RCC 7860 (cell line): ENCODE measurements around the gene BCL6B.
A peak's percentile ranks its signal among the peaks of the same experiment; 100 is the strongest.

Source experiments
- DNase-seq: peaks from one replicate; pipeline ENCODE4 v3.0.0-alpha.2; 2015; ENCODE audit warnings: low spot score
- FAIRE-seq: peaks from 2 replicates; lab custom pipeline; 2012; peaks lifted over from hg19 to GRCh38; lab: Jason Lieb, UNC

Gene BCL6B

DNA sequence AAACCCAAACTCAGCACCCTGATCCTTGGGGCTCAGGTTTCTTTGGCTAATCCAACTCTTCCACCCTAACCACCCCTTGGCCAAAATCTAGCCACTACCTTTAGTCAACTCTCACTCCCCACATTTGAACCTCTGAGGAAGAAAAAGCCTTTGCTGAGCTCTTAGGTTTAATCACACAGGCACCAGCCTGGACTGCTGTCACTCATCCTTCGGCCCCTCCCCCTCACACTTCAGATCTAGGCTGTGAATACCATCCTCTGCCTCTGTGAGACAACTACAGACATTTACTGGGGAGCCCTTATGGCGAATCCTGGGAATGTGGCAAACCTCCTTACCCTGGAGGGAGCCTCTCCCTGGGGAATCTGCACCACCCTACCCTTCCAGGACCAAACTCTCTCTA is 15.7 kb upstream of the BCL6B start:
- no peak for DNase-seq
- FAIRE-seq, result no peak

DNA sequence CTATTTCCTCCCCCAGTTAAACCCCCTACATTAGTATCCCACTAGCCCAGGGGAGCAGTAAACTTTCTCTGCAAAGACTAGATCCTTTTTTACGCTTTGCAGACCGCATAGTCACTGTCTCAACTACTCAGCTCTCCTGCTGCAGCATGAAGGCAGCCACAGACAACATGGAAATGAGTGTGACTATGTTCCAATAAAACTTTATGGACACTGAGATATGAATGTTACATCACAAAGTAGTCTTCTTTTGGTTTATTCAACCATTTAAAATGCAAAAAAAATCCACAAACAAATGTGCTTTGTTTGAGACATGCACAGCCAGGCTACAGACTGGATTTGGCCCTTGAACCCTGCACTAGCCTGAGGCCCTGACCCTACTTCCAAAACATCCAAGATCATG is 12.3 kb upstream of the BCL6B start:
- no peak for FAIRE-seq
- no peak for DNase-seq

DNA sequence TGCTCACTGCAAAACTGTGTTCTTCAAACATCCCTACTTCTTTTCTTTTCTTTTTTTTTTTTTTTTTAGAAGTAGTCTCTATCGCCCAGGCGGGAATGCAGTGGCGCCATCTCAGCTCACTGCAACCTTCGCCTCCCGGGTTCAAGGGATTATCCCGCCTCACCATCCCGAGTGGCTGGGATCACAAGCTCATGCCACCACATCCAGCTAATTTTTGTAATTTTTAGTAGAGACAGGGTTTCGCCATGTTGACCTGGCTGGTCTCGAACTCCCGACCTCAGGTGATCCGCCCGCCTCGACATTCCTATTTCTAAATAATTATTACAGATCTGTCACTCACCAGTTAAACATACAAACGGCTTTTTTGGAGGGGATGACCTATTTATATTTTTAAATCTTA is 11.4 kb upstream of the BCL6B start:
- DNase-seq (no peak), FAIRE-seq (no peak)

DNA sequence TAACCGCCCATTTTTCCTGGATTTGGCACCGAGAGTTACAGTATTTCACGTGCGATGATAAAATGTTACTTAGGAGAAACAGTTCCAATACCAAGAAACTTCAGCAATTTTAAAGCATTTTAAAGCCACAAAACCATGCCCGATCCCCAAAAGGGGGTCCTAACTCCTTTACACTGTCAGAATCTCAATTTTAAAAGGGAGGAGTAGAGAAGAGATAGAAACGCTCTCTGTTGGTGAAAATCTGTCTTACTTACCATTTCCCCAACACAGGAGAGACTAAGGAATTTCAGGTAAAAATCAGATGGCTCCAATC is 11.0 kb upstream of the BCL6B start:
- FAIRE-seq (no peak), DNase-seq (no peak)

DNA sequence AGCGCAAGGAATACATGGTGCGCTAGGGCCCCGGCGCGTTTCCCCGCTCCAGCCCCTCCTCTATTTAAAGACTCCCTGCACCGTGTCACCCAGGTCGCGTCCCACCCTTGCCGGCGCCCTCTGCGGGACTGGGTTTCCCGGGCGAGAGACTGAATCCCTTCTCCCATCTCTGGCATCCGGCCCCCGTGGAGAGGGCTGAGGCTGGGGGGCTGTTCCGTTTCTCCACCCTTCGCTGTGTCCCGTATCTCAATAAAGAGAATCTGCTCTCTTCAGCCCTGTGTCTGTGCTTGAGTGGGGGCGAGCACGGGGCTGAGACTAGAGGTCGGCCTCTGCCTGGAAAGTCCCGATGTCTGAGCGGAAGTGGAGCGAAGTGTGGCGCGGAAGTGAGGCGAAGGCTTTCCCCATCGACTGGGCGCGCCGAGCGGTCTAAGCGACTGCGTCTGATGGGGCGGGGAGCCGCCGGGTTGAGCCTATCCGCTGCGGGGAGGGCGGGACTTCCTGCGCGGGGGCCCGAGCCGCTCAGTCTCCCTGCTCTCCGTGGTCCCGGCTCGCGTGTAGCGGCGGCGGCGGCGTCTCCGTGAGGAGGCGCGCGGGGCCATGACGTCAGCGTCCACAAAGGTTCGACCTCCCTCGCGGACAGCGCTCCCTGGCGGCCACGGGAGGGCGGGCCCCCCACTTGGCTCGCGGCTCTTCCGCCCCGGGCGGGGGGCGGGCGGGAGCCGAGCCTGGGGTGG is 8.4 kb upstream of the BCL6B start:
- FAIRE-seq (peak; percentile 47), DNase-seq (peak; percentile 89)

DNA sequence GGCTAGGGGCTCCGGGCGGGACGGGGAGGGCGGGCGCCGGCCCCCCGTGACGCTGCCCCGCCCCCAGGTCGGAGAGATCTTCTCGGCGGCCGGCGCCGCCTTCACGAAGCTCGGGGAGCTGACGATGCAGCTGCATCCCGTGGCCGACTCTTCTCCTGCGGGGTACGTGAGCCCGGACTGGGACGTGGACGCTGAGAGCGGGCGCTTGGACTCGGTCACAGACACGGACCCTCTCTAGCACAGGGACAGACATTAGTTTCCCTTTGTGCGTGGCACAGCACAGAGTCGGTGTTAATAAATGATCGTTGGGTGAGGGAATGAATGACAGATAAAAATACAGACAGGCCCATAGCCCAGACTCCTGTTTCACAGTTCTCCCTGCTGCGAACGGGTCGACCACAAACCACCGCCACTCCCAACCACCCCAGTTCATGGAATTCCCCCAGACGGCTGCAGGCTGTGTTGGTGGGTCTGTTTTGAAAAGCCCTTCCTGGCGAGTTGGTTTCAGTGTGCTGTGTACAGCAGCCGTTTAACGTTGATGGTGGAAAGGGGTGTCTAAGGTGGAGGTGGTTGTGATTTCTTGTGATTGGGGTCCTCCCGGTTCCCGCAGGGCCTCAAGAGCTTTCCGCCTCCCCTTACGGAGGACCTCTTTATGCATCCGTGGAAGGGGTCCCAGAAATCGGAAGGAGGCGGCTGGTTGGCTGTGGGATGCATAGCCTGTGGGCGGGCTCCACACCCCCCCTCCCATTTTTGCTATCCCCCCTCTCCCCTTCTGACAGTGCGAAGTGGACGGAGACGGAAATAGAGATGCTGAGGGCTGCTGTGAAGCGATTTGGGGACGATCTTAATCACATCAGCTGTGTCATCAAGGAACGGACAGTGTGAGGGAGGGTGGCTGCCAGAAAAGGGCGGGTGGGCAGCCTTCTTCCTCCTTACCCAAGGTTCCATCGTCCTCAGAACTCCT is 7.6 kb upstream of the BCL6B start:
- DNase-seq (peak; percentile 67), FAIRE-seq (peak; percentile 14)

DNA sequence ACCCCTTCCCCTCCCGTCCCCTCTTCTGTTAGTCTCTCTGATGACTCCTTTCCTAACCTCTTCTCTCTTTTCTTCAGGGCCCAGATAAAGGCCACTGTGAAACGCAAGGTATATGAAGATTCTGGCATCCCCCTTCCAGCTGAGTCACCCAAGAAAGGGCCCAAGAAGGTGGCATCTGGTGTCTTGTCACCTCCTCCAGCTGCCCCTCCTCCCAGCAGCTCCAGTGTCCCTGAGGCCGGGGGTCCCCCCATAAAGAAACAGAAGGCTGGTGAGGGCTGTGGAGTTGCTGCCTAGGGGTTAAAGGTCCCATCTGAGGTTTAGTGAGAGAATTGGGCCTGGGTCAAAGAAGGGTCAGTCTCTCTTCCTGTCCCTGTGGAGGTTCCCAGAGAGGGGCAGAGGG is 6.4 kb upstream of the BCL6B start:
- DNase-seq, result no peak
- no peak for FAIRE-seq

DNA sequence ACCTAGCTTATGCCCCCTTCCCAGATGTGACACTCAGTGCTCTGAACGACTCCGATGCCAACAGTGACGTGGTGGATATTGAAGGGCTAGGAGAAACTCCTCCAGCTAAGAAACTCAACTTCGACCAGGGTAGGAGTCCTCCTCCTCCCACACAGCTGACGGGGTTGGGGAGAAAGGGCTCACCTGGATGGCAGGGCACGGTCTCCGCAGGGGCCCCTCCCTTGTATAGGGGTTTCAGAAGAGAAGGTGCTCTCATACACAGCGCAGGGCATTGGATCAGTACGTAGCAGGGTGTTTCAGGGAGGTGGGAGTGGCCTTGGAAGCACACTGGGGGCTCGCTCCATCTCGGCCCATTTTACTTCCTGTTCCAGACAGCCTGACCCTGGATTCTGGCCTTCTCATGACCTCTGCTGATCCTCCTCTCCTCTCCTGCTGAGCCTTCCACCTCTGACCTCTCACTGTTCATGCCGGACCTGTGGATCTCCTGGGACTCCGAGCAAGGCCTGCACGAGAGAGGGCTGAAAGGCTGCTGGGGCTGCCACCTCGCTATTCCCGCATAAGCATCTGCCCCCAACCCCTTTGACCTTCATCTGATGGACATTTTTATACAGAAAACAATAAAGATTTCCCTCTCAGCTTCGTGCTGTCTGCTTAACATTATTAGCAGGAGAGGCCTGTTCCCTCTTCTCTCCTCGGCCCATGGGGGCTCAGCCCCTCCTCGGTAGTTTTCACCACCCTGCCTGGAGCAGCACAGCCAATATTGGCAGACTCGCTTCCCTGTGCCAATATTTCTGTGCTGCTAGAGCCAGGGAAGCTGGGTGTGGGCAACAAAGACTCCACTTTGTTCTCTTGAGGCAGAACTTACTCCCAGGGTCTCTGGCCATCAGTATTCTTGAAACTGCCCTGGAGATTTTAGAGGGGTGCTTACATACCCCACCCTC is 5.7 kb upstream of the BCL6B start:
- DNase-seq (no peak), FAIRE-seq (no peak)

DNA sequence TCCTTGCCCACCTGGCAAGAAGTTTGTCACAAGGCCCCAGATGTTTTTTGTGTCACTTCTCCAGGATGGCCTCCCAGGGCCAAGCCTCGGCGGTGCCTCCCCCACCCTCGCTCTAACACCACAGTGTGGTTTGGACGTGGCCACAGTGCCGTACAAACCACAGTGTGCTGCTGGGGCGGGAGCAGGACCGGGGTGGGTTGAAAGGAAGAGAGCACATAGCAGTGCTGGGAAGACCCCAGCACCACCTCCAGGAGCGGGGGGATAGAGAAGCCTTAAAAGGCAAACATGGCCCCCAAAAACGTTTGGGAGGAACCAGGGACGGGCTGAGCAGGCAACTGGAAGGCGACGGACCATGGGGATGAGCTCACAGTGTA is 5.0 kb upstream of the BCL6B start:
- no peak for DNase-seq
- no peak for FAIRE-seq

DNA sequence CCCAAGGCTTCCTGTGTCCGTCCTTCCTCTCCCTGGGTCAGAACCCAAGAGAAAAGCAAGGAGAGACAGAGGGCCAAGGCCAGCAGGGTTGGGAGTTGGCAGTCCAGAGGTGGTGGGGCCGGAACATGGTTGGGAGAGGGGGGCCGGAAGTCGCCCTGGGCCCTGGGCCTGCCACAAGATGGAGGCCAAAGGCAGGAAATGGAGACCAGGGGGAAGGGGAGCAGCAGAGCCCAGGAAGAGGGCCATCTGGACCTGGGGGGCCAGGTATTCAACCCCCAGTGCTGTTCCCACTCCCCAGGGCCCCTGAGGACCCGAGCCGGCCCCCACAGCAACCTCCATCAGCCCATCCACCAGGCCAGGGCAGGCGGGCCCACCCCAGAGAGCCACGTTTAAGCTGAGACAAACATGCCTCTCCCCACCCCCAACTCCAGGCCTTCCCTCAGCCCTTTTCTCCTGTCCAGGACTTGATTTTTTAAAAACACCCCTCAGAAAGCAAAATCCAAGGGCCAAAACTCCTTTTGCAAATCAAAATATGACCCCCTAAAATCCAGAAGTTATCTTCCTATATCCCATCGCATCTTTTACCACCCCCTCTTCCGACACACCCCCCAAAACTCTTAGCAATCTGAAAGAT is 4.4 kb upstream of the BCL6B start:
- FAIRE-seq (no peak), DNase-seq (no peak)

DNA sequence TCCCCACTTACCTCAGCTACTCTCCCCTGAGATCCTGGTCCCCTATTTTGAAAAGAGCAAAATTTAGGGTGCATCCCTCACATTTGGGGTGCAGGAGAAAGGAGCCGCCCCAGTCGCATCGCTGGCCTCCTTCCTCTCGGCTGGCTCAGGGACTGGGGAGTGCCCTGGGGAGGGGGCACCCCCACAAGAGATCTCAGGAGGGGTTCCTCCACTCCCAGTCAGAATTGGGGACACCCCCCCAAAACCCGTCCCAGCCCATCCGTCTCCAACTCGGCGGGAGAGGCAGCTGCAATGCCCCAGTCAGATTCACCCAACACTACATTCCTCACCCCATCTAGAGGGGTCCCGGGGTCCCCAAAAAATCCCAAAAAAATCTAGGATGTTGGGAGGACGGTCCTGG is 3.5 kb upstream of the BCL6B start:
- DNase-seq (no peak), FAIRE-seq (no peak)

DNA sequence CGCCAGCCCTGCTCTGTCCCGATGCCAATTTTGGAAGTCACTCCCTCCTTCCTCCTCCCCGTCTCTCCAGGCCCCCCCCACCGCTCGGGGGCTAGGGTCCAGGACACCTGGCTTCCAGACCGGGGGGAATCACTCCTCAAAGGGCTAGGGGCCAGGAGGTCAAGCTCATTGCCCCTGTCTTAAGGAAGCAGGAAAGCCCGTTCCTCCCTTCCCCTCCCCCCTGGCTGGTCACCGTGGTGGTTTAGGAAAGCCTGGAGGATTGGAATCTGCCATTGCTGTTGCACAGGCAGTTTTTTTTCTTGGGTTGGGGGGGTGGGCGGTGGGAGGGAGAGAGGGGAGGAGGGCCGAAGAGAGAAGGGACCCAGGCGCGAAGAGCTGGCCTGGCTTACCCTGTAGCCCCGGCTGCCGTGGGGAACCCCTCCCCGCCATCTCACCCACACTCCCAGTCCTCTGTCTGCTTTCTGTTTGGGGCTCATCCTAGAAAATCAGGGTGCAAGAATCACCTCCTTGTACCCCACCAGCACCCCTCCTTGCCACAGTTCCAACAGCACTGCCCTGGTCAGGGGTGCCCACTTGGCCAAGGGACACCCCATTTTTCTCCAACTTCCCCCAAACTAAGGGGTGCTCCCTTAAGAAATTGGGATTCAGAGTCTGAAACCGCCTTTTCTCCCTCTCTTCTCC is 2.9 kb upstream of the BCL6B start:
- no peak for FAIRE-seq

DNA sequence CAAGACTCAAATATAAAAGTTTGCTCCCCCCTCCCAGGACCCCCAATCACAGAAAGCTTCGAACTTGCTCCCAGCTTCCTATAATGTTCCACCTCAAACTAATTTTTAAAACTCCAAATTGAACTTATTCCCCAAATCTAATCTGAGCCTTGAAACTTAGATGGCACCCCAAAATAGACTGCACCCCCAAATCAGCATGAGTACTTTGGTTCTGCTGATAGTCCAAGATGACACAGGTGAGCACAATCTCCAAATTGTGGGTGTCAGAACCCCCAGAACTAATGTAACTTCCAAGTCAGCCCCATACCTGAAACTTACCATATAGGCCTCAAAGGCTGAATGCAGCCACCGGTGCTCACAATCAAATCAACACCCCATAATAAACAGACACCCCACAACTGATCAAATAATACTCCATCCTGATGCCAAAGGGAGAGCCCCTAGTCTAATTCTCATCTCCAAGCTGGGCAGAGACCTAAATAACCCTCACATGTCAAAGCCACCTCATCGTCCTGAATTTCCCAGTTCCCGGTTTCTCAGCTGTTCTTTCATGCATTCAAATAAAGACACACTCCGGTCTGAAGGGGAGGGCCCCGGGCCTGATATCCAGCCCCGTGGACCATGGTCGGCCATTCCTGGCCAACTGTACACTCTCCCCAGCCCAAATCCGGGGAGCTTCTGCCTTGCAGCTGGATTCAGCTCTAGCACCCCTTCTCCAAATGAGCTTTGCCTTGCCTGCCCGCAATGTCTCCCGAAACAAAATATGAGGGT is 1.8 kb upstream of the BCL6B start:
- DNase-seq (no peak), FAIRE-seq (no peak)

More for the DNA sequence above, 2.9 kb upstream of the BCL6B start:
- no peak for DNase-seq

DNA sequence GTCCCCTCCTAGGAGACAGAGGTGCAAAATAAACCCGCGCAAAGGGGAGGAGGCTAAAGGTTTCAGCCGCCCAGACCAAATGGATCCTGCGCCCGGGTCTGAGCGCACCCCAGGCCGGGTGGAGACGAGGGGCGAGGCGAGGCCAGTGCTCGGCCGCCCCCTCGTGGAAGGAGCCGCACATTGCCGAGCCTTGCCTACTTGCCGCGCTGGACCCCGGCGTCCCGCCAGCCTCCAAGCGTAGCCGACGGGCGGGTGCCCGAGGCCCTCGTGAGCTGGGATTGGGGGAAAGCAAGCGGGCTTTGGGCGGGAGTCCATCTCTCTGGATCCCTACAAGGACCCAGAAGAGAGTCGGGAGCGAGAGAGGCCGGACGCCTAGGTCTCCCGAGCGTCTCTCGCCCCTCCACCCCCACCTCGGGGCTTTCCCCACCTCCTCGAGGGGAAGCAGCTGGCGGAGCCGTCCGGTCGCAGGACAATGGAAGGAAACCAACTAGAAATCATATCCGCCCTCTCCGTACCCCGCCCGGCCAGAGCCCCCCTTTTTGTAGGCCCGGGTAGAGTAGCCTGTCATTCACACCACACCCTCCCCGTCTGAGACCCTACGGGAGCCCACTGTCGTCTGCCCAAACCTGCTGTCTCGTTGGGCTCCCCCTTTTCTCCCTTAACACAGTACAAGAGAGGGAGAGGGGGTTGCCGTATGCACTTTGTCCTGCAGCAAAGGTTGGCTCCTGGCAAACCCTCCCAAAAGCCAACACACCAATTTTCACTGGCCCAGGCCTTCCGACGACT is 664 bp upstream of the BCL6B start:
- no peak for DNase-seq

DNA sequence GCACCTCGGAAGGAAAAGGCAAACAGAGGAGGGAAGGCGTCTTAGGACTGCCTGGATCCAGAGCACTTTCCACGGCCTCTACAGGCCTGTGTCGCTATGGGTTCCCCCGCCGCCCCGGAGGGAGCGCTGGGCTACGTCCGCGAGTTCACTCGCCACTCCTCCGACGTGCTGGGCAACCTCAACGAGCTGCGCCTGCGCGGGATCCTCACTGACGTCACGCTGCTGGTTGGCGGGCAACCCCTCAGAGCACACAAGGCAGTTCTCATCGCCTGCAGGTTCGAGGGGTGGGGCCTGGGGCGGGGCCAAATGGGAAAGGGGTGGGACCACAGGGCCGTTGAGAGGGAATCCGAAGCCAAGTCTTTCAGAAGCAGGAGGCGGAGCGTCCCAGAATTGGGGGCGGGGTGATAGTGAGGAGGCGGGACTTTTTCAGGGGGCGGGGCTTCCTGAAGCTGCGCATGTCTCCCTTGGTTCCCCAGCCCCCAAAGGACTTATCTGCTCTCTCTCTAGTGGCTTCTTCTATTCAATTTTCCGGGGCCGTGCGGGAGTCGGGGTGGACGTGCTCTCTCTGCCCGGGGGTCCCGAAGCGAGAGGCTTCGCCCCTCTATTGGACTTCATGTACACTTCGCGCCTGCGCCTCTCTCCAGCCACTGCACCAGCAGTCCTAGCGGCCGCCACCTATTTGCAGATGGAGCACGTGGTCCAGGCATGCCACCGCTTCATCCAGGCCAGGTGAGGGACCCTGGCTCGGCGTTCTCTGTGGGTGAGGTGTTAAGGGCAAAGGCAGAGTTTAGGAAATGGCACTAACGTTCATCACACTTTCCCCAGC is 939 bp downstream of the BCL6B start:
- FAIRE-seq, result no peak
- DNase-seq, result no peak

More for the DNA sequence above, 664 bp upstream of the BCL6B start:
- no peak for FAIRE-seq

DNA sequence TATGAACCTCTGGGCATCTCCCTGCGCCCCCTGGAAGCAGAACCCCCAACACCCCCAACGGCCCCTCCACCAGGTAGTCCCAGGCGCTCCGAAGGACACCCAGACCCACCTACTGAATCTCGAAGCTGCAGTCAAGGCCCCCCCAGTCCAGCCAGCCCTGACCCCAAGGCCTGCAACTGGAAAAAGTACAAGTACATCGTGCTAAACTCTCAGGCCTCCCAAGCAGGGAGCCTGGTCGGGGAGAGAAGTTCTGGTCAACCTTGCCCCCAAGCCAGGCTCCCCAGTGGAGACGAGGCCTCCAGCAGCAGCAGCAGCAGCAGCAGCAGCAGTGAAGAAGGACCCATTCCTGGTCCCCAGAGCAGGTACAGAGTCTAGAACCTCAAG is 1.5 kb downstream of the BCL6B start:
- DNase-seq, result no peak
- no peak for FAIRE-seq

DNA sequence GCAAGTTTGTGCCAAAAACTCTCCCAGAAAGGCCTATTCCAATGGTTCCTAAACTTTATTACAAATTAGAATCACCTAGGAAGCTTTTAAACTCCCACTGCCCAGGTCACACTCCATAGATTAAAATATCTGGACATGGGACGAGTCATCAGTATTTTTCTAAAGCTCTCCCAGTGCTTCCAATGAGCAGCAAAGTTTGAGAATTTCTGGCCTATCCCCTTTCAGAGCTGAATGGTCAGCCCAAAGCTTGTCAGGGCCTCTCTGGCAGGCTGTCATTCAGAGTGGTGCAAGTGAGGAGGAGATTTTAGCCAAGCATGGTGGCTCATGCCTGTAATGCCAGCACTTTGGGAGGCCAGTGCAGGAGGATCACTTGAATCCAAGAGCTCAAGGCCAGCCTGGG is 2.4 kb downstream of the BCL6B start:
- FAIRE-seq, result no peak
- no peak for DNase-seq
